ENCODE data around the gene CNOT4. TPM values are rescaled to one million over a fixed set of nuclear protein-coding genes. Genes with fewer than 3 reads are reported as not detected.
A peak's percentile ranks its signal among the peaks of the same experiment; 100 is the strongest.

The CNOT4 gene
- total and polyA plus RNA-seq, 2 of the 13 experiments (the other 11 are each of a cell fraction or from before 2014, with no cell fraction given), result 7.4 to 8.4 TPM

GRCh38 chr7:135341049-135341448 is 168.9 kb downstream of the CNOT4 start (continued):
- TF ChIP-seq ARID5B (CRISPR knock-in tag; IDR thresholded peaks at IDR 0.05) (0 out of 2 replicates have a peak, but pooled peaks have one; percentile 16), TBX3 (IDR thresholded peaks at IDR 0.05; ENCODE audit: borderline replicate concordance) (no peak), CREM (IDR thresholded peaks at IDR 0.05) (no peak), CREM (CRISPR knock-in tag; IDR thresholded peaks at IDR 0.05) (no peak), XRCC5 (optimal IDR thresholded peaks at IDR 0.05; ENCODE audit: low read length) (peak; percentile 28), JARID2 (CRISPR knock-in tag; IDR thresholded peaks at IDR 0.05; ENCODE audit: insufficient replicate concordance) (no peak), HNF4A (CRISPR knock-in tag; IDR thresholded peaks at IDR 0.05) (peak; percentile 78), SMC3 (IDR thresholded peaks at IDR 0.05; ENCODE audit: low read length) (peak; percentile 40), ISL2 (CRISPR knock-in tag; IDR thresholded peaks at IDR 0.05) (no peak), ZNF512B (CRISPR knock-in tag; IDR thresholded peaks at IDR 0.05; ENCODE audit: borderline replicate concordance) (no peak), SP5 (CRISPR knock-in tag; IDR thresholded peaks at IDR 0.05; ENCODE audit: borderline replicate concordance, low read depth) (peak; percentile 34; the same call in 1 of the 2 replicates), ZNF614 (CRISPR knock-in tag; IDR thresholded peaks at IDR 0.05; ENCODE audit: borderline replicate concordance) (no peak), HNF4G (IDR thresholded peaks at IDR 0.05; ENCODE audit: borderline replicate concordance, low read depth, low read length) (peak; percentile 63), HNF4G (CRISPR knock-in tag; IDR thresholded peaks at IDR 0.05; ENCODE audit: borderline replicate concordance, low read depth) (no peak), ZMYM2 (CRISPR knock-in tag; IDR thresholded peaks at IDR 0.05) (no peak), HDAC1 (CRISPR knock-in tag; IDR thresholded peaks at IDR 0.05) (no peak), KAT7 (CRISPR knock-in tag; IDR thresholded peaks at IDR 0.05; ENCODE audit: borderline replicate concordance) (no peak), ZNF382 (CRISPR knock-in tag; IDR thresholded peaks at IDR 0.05; ENCODE audit: borderline replicate concordance) (no peak), FOXP4 (CRISPR knock-in tag; IDR thresholded peaks at IDR 0.05) (no peak), SALL1 (CRISPR knock-in tag; IDR thresholded peaks at IDR 0.05) (peak; percentile 44; the same call in 1 of the 2 replicates), ELF3 (CRISPR knock-in tag; IDR thresholded peaks at IDR 0.05) (0 out of 2 replicates have a peak, but pooled peaks have one; percentile 43), JDP2 (CRISPR knock-in tag; IDR thresholded peaks at IDR 0.05; ENCODE audit: borderline replicate concordance) (no peak), ZNF577 (CRISPR knock-in tag; IDR thresholded peaks at IDR 0.05; ENCODE audit: borderline replicate concordance, low read depth) (no peak), ZSCAN12 (CRISPR knock-in tag; IDR thresholded peaks at IDR 0.05) (no peak), CHD4 (IDR thresholded peaks at IDR 0.05; ENCODE audit: borderline replicate concordance, low read length) (no peak)

All from HepG2 (cell line).